ENCODE measurements around the gene TASP1. TPM values are rescaled to one million over a fixed set of nuclear protein-coding genes. Genes with fewer than 3 reads are reported as not detected.
A peak's percentile ranks its signal among the peaks of the same experiment; 100 is the strongest.
"Not testable (repeated sequence)": the region's sequence is repeated elsewhere in the genome, so short reads cannot be mapped to it uniquely, and the experiment has no call there.

Gene TASP1
- total RNA-seq, 3 donors from 2014 or later = 9.5 to 12.5 (median 11.4) TPM

GRCh38 chr20:13665709-13666395 lies 27.1 kb upstream of the TASP1 start:
- Mint-ChIP-seq H3K4me1 (ENCODE audit: low read depth) (no peaks in the 10 kb centered on the region), H3K9me3 (no peaks in the 10 kb centered on the region), H3K27me3 (ENCODE audit: low read depth) (peaks cover 16% of the 10 kb centered on the region), H3K36me3 (ENCODE audit: insufficient read depth) (no peaks in the 10 kb centered on the region), H3K4me3 (no peak overlapping the region)
- ATAC-seq (no peak), DNase-seq (no peak)

GRCh38 chr20:13661070-13661685 lies 22.4 kb upstream of the TASP1 start:
- Mint-ChIP-seq H3K36me3 (ENCODE audit: insufficient read depth) (no peaks in the 10 kb centered on the region), H3K4me1 (ENCODE audit: low read depth) (peaks cover 2% of the 10 kb centered on the region), H3K4me3 (no peak overlapping the region), H3K27me3 (ENCODE audit: low read depth) (peaks cover 12% of the 10 kb centered on the region), H3K9me3 (no peaks in the 10 kb centered on the region)
- DNase-seq (no peak), ATAC-seq (no peak)

GRCh38 chr20:13659288-13659687 lies 20.6 kb upstream of the TASP1 start:
- Mint-ChIP-seq H3K4me3 (no peak overlapping the region), H3K9me3 (no peaks in the 10 kb centered on the region), H3K36me3 (ENCODE audit: insufficient read depth) (no peaks in the 10 kb centered on the region), H3K27me3 (ENCODE audit: low read depth) (peaks cover 10% of the 10 kb centered on the region), H3K4me1 (ENCODE audit: low read depth) (peaks cover 2% of the 10 kb centered on the region)
- no peak for ATAC-seq
- no peak for DNase-seq

- H3K9me3 Mint-ChIP-seq; DNase-seq; H3K27me3 Mint-ChIP-seq (ENCODE audit: low read depth); ATAC-seq; H3K4me1 Mint-ChIP-seq (ENCODE audit: low read depth); H3K4me3 Mint-ChIP-seq; H3K36me3 Mint-ChIP-seq (ENCODE audit: insufficient read depth): not testable (repeated sequence)
These were observed 19.3 kb upstream of the TASP1 start for GRCh38 chr20:13658060-13658459.

GRCh38 chr20:13656721-13657368 lies 18.1 kb upstream of the TASP1 start:
- H3K9me3 Mint-ChIP-seq = no peaks in the 10 kb centered on the region
- H3K4me1 Mint-ChIP-seq (ENCODE audit: low read depth) = peaks cover 2% of the 10 kb centered on the region
- ATAC-seq (no peak), DNase-seq (no peak)
- peaks cover 9% of the 10 kb centered on the region for H3K27me3 Mint-ChIP-seq (ENCODE audit: low read depth)
- no peaks in the 10 kb centered on the region for H3K36me3 Mint-ChIP-seq (ENCODE audit: insufficient read depth)
- H3K4me3 Mint-ChIP-seq = no peak overlapping the region

GRCh38 chr20:13654463-13655023 lies 15.8 kb upstream of the TASP1 start:
- Mint-ChIP-seq H3K9me3 (no peaks in the 10 kb centered on the region), H3K27me3 (ENCODE audit: low read depth) (peaks cover 17% of the 10 kb centered on the region), H3K4me1 (ENCODE audit: low read depth) (peaks cover 2% of the 10 kb centered on the region), H3K4me3 (no peak overlapping the region), H3K36me3 (ENCODE audit: insufficient read depth) (no peaks in the 10 kb centered on the region)
- no peak for DNase-seq
- ATAC-seq = no peak

GRCh38 chr20:13650474-13650873 lies 11.7 kb upstream of the TASP1 start:
- DNase-seq = no peak
- Mint-ChIP-seq H3K36me3 (ENCODE audit: insufficient read depth) (no peaks in the 10 kb centered on the region), H3K4me3 (no peak overlapping the region), H3K9me3 (no peaks in the 10 kb centered on the region), H3K4me1 (ENCODE audit: low read depth) (no peaks in the 10 kb centered on the region), H3K27me3 (ENCODE audit: low read depth) (peaks cover 23% of the 10 kb centered on the region)
- ATAC-seq = no peak

- peaks cover 29% of the 10 kb centered on the region for H3K27me3 Mint-ChIP-seq (ENCODE audit: low read depth)
- no peaks in the 10 kb centered on the region for H3K36me3 Mint-ChIP-seq (ENCODE audit: insufficient read depth)
- H3K9me3 Mint-ChIP-seq = no peaks in the 10 kb centered on the region
- H3K4me3 Mint-ChIP-seq = no peak overlapping the region
- no peak for DNase-seq
- no peak for ATAC-seq
- no peaks in the 10 kb centered on the region for H3K4me1 Mint-ChIP-seq (ENCODE audit: low read depth)
These were observed 9.8 kb upstream of the TASP1 start for GRCh38 chr20:13648291-13649228.

GRCh38 chr20:13644010-13644409 lies 5.3 kb upstream of the TASP1 start:
- H3K4me3 Mint-ChIP-seq = no peak overlapping the region
- H3K27me3 Mint-ChIP-seq (ENCODE audit: low read depth) = peaks cover 18% of the 10 kb centered on the region
- no peaks in the 10 kb centered on the region for H3K9me3 Mint-ChIP-seq
- DNase-seq (no peak), ATAC-seq (no peak)
- peaks cover 3% of the 10 kb centered on the region for H3K4me1 Mint-ChIP-seq (ENCODE audit: low read depth)
- no peaks in the 10 kb centered on the region for H3K36me3 Mint-ChIP-seq (ENCODE audit: insufficient read depth)

- ATAC-seq = peak in 1 of 2 donors; percentile 9
These were observed 392 bp upstream of the TASP1 start for GRCh38 chr20:13639150-13639497.

GRCh38 chr20:13638162-13638495 lies 603 bp downstream of the TASP1 start:
- DNase-seq = no peak
- Mint-ChIP-seq H3K4me1 (ENCODE audit: low read depth) (peaks cover 18% of the 10 kb centered on the region), H3K9me3 (no peaks in the 10 kb centered on the region), H3K4me3 (peak overlapping the region; percentile 88), H3K36me3 (ENCODE audit: insufficient read depth) (no peaks in the 10 kb centered on the region), H3K27me3 (ENCODE audit: low read depth) (no peaks in the 10 kb centered on the region)
- ATAC-seq = no peak

More at GRCh38 chr20:13639150-13639497, 392 bp upstream of the TASP1 start:
- no peaks in the 10 kb centered on the region for H3K36me3 Mint-ChIP-seq (ENCODE audit: insufficient read depth)
- H3K9me3 Mint-ChIP-seq = no peaks in the 10 kb centered on the region
- peaks cover 18% of the 10 kb centered on the region for H3K4me1 Mint-ChIP-seq (ENCODE audit: low read depth)
- peak overlapping the region; percentile 88 for H3K4me3 Mint-ChIP-seq
- no peak for DNase-seq
- H3K27me3 Mint-ChIP-seq (ENCODE audit: low read depth) = peaks cover 5% of the 10 kb centered on the region

- ATAC-seq (no peak), DNase-seq (no peak)
- Mint-ChIP-seq H3K4me1 (ENCODE audit: low read depth) (peaks cover 5% of the 10 kb centered on the region), H3K27me3 (ENCODE audit: low read depth) (no peaks in the 10 kb centered on the region), H3K36me3 (ENCODE audit: insufficient read depth) (peaks cover 11% of the 10 kb centered on the region), H3K9me3 (no peaks in the 10 kb centered on the region), H3K4me3 (no peak overlapping the region)
These were observed 6.3 kb downstream of the TASP1 start for GRCh38 chr20:13632431-13632830.

- DNase-seq; H3K27me3 Mint-ChIP-seq (ENCODE audit: low read depth); ATAC-seq; H3K4me1 Mint-ChIP-seq (ENCODE audit: low read depth); H3K9me3 Mint-ChIP-seq; H3K4me3 Mint-ChIP-seq: not testable (repeated sequence)
- H3K36me3 Mint-ChIP-seq (ENCODE audit: insufficient read depth) = peaks cover 25% of the 10 kb centered on the region
These were observed 11.2 kb downstream of the TASP1 start for GRCh38 chr20:13627525-13627924.

GRCh38 chr20:13626724-13627123 lies 12.0 kb downstream of the TASP1 start:
- peaks cover 32% of the 10 kb centered on the region for H3K36me3 Mint-ChIP-seq (ENCODE audit: insufficient read depth)
- ATAC-seq (no peak), DNase-seq (no peak)
- no peaks in the 10 kb centered on the region for H3K27me3 Mint-ChIP-seq (ENCODE audit: low read depth)
- no peaks in the 10 kb centered on the region for H3K9me3 Mint-ChIP-seq
- peaks cover 2% of the 10 kb centered on the region for H3K4me1 Mint-ChIP-seq (ENCODE audit: low read depth)
- H3K4me3 Mint-ChIP-seq = no peak overlapping the region

All from activated T-cell treated with anti-CD3 and anti-CD28 coated beads, Interleukin-2, amount 50 U/mL, for 4 hours (primary cell).